Endothelial cell of hepatic sinusoid (primary cell): ENCODE data around the gene MPZ.

Experiments
- in situ Hi-C: cut with HindIII; loops from 2 replicates; pipeline ENCODE4 v1.10.0; 2017; ENCODE audit warnings: low sequenced_read_pairs

MPZ gene

GRCh38 chr1:161304927-161305866 lies 4.6 kb downstream of the MPZ start:
- in situ Hi-C loops = loop anchor here (5.0 kb wide), 2 partner anchors 67 to 88 kb away; partner anchors contain the start of gene FCER1G

- in situ Hi-C loops = no loop called here
Observed at GRCh38 chr1:161300478-161300877, 9.3 kb downstream of the MPZ start.

GRCh38 chr1:161299347-161299746 lies 10.4 kb downstream of the MPZ start:
- in situ Hi-C loops = no loop called here

- in situ Hi-C loops = no loop called here
Observed at GRCh38 chr1:161298116-161298515, 11.7 kb downstream of the MPZ start.

- in situ Hi-C loops = no loop called here
Observed at GRCh38 chr1:161297415-161297814, 12.4 kb downstream of the MPZ start.

GRCh38 chr1:161290779-161291178 lies 19.0 kb downstream of the MPZ start:
- in situ Hi-C loops = no loop called here

GRCh38 chr1:161287482-161288054 lies 22.2 kb downstream of the MPZ start:
- in situ Hi-C loops = no loop called here

- in situ Hi-C loops = no loop called here
Observed at GRCh38 chr1:161285521-161285920, 24.2 kb downstream of the MPZ start.

- in situ Hi-C loops = no loop called here
Observed at GRCh38 chr1:161285113-161285512, 24.7 kb downstream of the MPZ start.

- in situ Hi-C loops = no loop called here
Observed at GRCh38 chr1:161282991-161283390, 26.8 kb downstream of the MPZ start.

- in situ Hi-C loops = no loop called here
Observed at GRCh38 chr1:161274874-161275273, 34.9 kb downstream of the MPZ start.

- in situ Hi-C loops = no loop called here
Observed at GRCh38 chr1:161273402-161273801, 36.4 kb downstream of the MPZ start.

- in situ Hi-C loops = no loop called here
Observed at GRCh38 chr1:161267321-161267720, 42.4 kb downstream of the MPZ start.

- in situ Hi-C loops = no loop called here
Observed at GRCh38 chr1:161266836-161267235, 42.9 kb downstream of the MPZ start.

- in situ Hi-C loops = no loop called here
Observed at GRCh38 chr1:161266202-161266601, 43.6 kb downstream of the MPZ start.

- in situ Hi-C loops = no loop called here
Observed at GRCh38 chr1:161265305-161265704, 44.5 kb downstream of the MPZ start.

- in situ Hi-C loops = no loop called here
Observed at GRCh38 chr1:161261261-161262235, 48.2 kb downstream of the MPZ start.

- in situ Hi-C loops = no loop called here
Observed at GRCh38 chr1:161260376-161261260, 49.1 kb downstream of the MPZ start.

- in situ Hi-C loops = no loop called here
Observed at GRCh38 chr1:161259765-161260164, 50.0 kb downstream of the MPZ start.

GRCh38 chr1:161259345-161259702 lies 50.4 kb downstream of the MPZ start:
- in situ Hi-C loops = no loop called here
